IMR-90 (cell line): ENCODE measurements around the gene TMEM35A. TPM values are rescaled to one million over a fixed set of nuclear protein-coding genes. Genes with fewer than 3 reads are reported as not detected.

ENCODE experiments used
- ATAC-seq: fragments of 200-7000 bp; cut with Tn5 transposase; 2 replicates; pipeline ENCODE4 v1.9.1; 2020; ENCODE audit warnings: low read depth, mild to moderate bottlenecking, moderate library complexity
- BruUV-seq: library from RNA; stranded (reverse); fragments of 400-500 nt; replicated peaks from 2 replicates; lab custom pipeline; 2021; lab: Mats Ljungman, UMichigan
- CTCF ChIA-PET: fragments of 300-600 bp; formaldehyde crosslinking; extraction: SDS; loops from one replicate; lab custom pipeline; 2021; ENCODE audit warnings: antibody characterized with exemption; lab: Yijun Ruan, JAX
- POLR2A ChIA-PET: fragments of 300-600 bp; sonication (Branson Sonifier 250); formaldehyde crosslinking; loops from one replicate; lab custom pipeline; 2022; ENCODE audit warnings: antibody characterized with exemption; ENCODE audit not compliant: unreplicated experiment; lab: Charles Lee
- DNase-seq: peaks from one replicate; pipeline ENCODE4 v3.0.0; 2013
- H2AFZ ChIP-seq: replicated peaks from 2 replicates; pipeline ENCODE3; 2013; ENCODE audit warnings: low read length, mild to moderate bottlenecking; ENCODE audit not compliant: poor library complexity
- H2AK5ac ChIP-seq: 2 replicates; pipeline ENCODE4 v1.6.1; 2013; ENCODE audit warnings: low read depth, low read length, inconsistent platforms
- H2AK9ac ChIP-seq: replicated peaks from 2 replicates; pipeline ENCODE3; 2013; ENCODE audit warnings: mild to moderate bottlenecking, low read depth, low read length, moderate library complexity; ENCODE audit not compliant: poor library complexity
- H2BK120ac ChIP-seq: 2 replicates; pipeline ENCODE4 v1.6.1; 2013; ENCODE audit warnings: low read depth, low read length, inconsistent platforms
- H2BK15ac ChIP-seq: 3 replicates; pipeline ENCODE4 v1.6.1; 2013; ENCODE audit warnings: low read depth, low read length, inconsistent platforms
- H2BK20ac ChIP-seq: 2 replicates; pipeline ENCODE4 v1.6.1; 2013; ENCODE audit warnings: low read depth, mild to moderate bottlenecking, inconsistent platforms, low read length, moderate library complexity
- H2BK5ac ChIP-seq: 2 replicates; pipeline ENCODE4 v1.6.1; 2013; ENCODE audit warnings: mild to moderate bottlenecking, low read depth, low read length, inconsistent platforms; ENCODE audit not compliant: poor library complexity, severe bottlenecking
- H3K14ac ChIP-seq: replicated peaks from 2 replicates; pipeline ENCODE4 v1.6.1; 2013; ENCODE audit warnings: low read depth, low read length, inconsistent platforms
- H3K18ac ChIP-seq: 2 replicates; pipeline ENCODE4 v1.6.1; 2013; ENCODE audit warnings: low read depth, low read length, control low read depth
- H3K23ac ChIP-seq: 2 replicates; pipeline ENCODE4 v1.6.1; 2013; ENCODE audit warnings: low read depth, low read length, inconsistent platforms
- H3K27ac ChIP-seq: 2 replicates; pipeline ENCODE4 v1.5.1; 2013; ENCODE audit warnings: mild to moderate bottlenecking, control low read depth, low read length; ENCODE audit not compliant: insufficient read depth
- H3K27me3 ChIP-seq: 2 replicates; pipeline ENCODE4 v1.6.1; 2013; ENCODE audit warnings: low read length; ENCODE audit not compliant: control insufficient read depth, insufficient read depth
- H3K36me3 ChIP-seq: 2 replicates; pipeline ENCODE4 v1.6.1; 2013; ENCODE audit warnings: low read length, mixed read lengths; ENCODE audit not compliant: control insufficient read depth, insufficient read depth
- H3K4ac ChIP-seq: 2 replicates; pipeline ENCODE4 v1.6.1; 2013; ENCODE audit warnings: low read depth, low read length, inconsistent platforms
- H3K4me1 ChIP-seq: 2 replicates; pipeline ENCODE4 v1.6.1; 2013; ENCODE audit warnings: low read length, mixed read lengths; ENCODE audit not compliant: control insufficient read depth, insufficient read depth
- H3K4me2 ChIP-seq: 2 replicates; pipeline ENCODE4 v1.6.1; 2013; ENCODE audit warnings: low read depth, mild to moderate bottlenecking, control low read depth, low read length, moderate library complexity
- H3K4me3 ChIP-seq: 2 replicates; pipeline ENCODE4 v1.5.1; 2013; ENCODE audit warnings: low read depth, mild to moderate bottlenecking, control low read depth, low read length, moderate library complexity; ENCODE audit not compliant: insufficient read depth
- H3K56ac ChIP-seq: 2 replicates; pipeline ENCODE4 v1.6.1; 2013; ENCODE audit warnings: low read length, inconsistent platforms; ENCODE audit not compliant: insufficient read depth; ENCODE audit errors: extremely low read depth
- H3K79me1 ChIP-seq, 2 experiments: 2 replicates each; pipeline ENCODE4 v1.6.1; 2013; ENCODE audit warnings: low read length in 2 of 2, inconsistent platforms in 1 of 2, low read depth in 1 of 2
- H3K9ac ChIP-seq: 2 replicates; pipeline ENCODE4 v1.6.1; 2013; ENCODE audit warnings: low read depth, low read length, control low read depth
- H3K9me1 ChIP-seq: 2 replicates; pipeline ENCODE4 v1.6.1; 2013; ENCODE audit warnings: low read length, inconsistent platforms; ENCODE audit not compliant: insufficient read depth
- H3K9me3 ChIP-seq: 2 replicates; pipeline ENCODE4 v1.6.1; 2013; ENCODE audit warnings: low read length; ENCODE audit not compliant: control insufficient read depth, insufficient read depth
- H4K20me1 ChIP-seq: 2 replicates; pipeline ENCODE4 v1.6.1; 2013; ENCODE audit warnings: low read length, inconsistent platforms; ENCODE audit not compliant: insufficient read depth
- H4K5ac ChIP-seq: 2 replicates; pipeline ENCODE4 v1.6.1; 2013; ENCODE audit warnings: mild to moderate bottlenecking, low read depth, low read length, control low read depth
- H4K8ac ChIP-seq, 2 experiments: 2 replicates each; pipeline ENCODE4 v1.6.1; 2013; ENCODE audit warnings: low read depth in 2 of 2, low read length in 2 of 2, control low read depth in 1 of 2, inconsistent platforms in 1 of 2
- H4K91ac ChIP-seq: 2 replicates; pipeline ENCODE4 v1.6.1; 2013; ENCODE audit warnings: low read depth, low read length, inconsistent platforms; ENCODE audit not compliant: insufficient read depth
- BHLHE40 ChIP-seq: fragments of 150-350 bp; IDR thresholded peaks from 2 replicates; pipeline ENCODE4 v1.6.1; 2016; ENCODE audit warnings: mild to moderate bottlenecking, low read depth, low read length
- CEBPB ChIP-seq: IDR thresholded peaks from 2 replicates; pipeline ENCODE4 v1.6.1; 2012; ENCODE audit warnings: low read depth, low read length, improper control_type of control experiment
- CTCF ChIP-seq: conservative IDR thresholded peaks from 2 replicates; pipeline ENCODE4 v1.5.1; 2012; ENCODE audit warnings: mild to moderate bottlenecking, low read depth, low read length, improper control_type of control experiment
- POLR2A ChIP-seq: IDR thresholded peaks from 2 replicates; pipeline ENCODE4 v1.6.1; 2012; ENCODE audit warnings: mild to moderate bottlenecking, low read depth, low read length
- WGBS, 2 experiments: methylation state at CpG; one replicate each; pipeline versions ENCODE4 v1.1.5 to v1.1.7; 2013; ENCODE audit warnings: missing lambda C conversion rate in 2 of 2; ENCODE audit not compliant: insufficient read length in 1 of 2; ENCODE audit errors: extremely low coverage in 2 of 2; 5-methylcytosine and 5-hydroxymethylcytosine counted together
- dilution Hi-C: fragments of 300-500 bp; cut with HindIII; formaldehyde crosslinking; loops from one replicate; pipeline ENCODE4 v1.14.3; 2018; ENCODE audit warnings: low sequenced_read_pairs; ENCODE audit not compliant: unreplicated experiment
- in situ Hi-C: fragments of 300-500 bp; cut with MboI; formaldehyde crosslinking; loops from 3 replicates; pipeline ENCODE4 v1.14.3; 2019; ENCODE audit warnings: low sequenced_read_pairs, inconsistent platforms, mixed read lengths
- intact Hi-C: fragments of 100-400 bp; cut with micrococcal nuclease; formaldehyde crosslinking; loops from 2 replicates; pipeline ENCODE4 v1.10.0; 2022
- polyA plus RNA-seq, 3 experiments: library from polyadenylated mRNA; depleted of rRNA; stranded (reverse); fragments of >200 nt; gene quantifications; 2 replicates each; pipeline ENCODE4 v1.2.3, GENCODE V29; 2012; ENCODE audit warnings: low replicate concordance in 1 of 3
- total RNA-seq: library from RNA; depleted of rRNA; stranded (reverse); fragments of >200 nt; gene quantifications from 2 replicates; pipeline ENCODE4 v1.2.3, GENCODE V29; 2012

TMEM35A gene
- total and polyA plus RNA-seq, 2 of the 4 experiments (the other 2 are of a cell fraction): 11.3 to 14.2 TPM

- intact Hi-C loops: no loop called here
- in situ Hi-C loops: no loop called here
- Histone ChIP-seq H2BK5ac (no peak overlapping the region), H3K18ac (no peak overlapping the region), H3K23ac (no peak overlapping the region), H3K27me3 (no peaks in the 10 kb centered on the region), H2BK120ac (no peak overlapping the region), H2AFZ (no peak overlapping the region), H3K36me3 (0 out of 2 replicates have a peak, but pooled peaks cover 4% of the 10 kb centered on the region), H3K56ac (no peak overlapping the region), H3K9me3 (no peaks in the 10 kb centered on the region), H3K79me1 (no peaks in the 10 kb centered on the region), H3K4me2 (no peak overlapping the region), H3K4me1 (no peaks in the 10 kb centered on the region), H3K27ac (no peak overlapping the region), H4K91ac (no peak overlapping the region), H4K8ac (no peak overlapping the region), H3K14ac (no peak overlapping the region), H3K4me3 (no peak overlapping the region), H4K5ac (no peak overlapping the region), H2AK9ac (no peak overlapping the region), H2AK5ac (no peak overlapping the region), H3K4ac (no peak overlapping the region), H3K9ac (no peak overlapping the region), H4K20me1 (no peaks in the 10 kb centered on the region), H2BK15ac (no peak overlapping the region), H3K9me1 (no peaks in the 10 kb centered on the region; the same call in 1 of the 2 replicates), H2BK20ac (no peak overlapping the region)
- ChIA-PET POLR2A (no interaction called here), CTCF (no interaction called here)
- dilution Hi-C loops: no loop called here
- no CpG with 5 or more reads among the region's 4 CpGs for WGBS, 2 experiments
- peak; percentile 47 for DNase-seq
- TF ChIP-seq POLR2A (no peak), CTCF (no peak), CEBPB (no peak), BHLHE40 (no peak)
- BruUV-seq: no TSS peak
- ATAC-seq: no peak
These were observed 38.5 kb upstream of the TMEM35A start for GRCh38 chrX:101040197-101040596.
